Astrocyte of the hippocampus (primary cell): ENCODE measurements around the gene RIPOR1.
"Not testable (repeated sequence)": the region's sequence is repeated elsewhere in the genome, so short reads cannot be mapped to it uniquely, and the experiment has no call there.

Experiments
- DNase-seq: peaks from one replicate; pipeline ENCODE4 v3.0.0; 2011; ENCODE audit warnings: low read depth, low spot score

The RIPOR1 gene, protein sequence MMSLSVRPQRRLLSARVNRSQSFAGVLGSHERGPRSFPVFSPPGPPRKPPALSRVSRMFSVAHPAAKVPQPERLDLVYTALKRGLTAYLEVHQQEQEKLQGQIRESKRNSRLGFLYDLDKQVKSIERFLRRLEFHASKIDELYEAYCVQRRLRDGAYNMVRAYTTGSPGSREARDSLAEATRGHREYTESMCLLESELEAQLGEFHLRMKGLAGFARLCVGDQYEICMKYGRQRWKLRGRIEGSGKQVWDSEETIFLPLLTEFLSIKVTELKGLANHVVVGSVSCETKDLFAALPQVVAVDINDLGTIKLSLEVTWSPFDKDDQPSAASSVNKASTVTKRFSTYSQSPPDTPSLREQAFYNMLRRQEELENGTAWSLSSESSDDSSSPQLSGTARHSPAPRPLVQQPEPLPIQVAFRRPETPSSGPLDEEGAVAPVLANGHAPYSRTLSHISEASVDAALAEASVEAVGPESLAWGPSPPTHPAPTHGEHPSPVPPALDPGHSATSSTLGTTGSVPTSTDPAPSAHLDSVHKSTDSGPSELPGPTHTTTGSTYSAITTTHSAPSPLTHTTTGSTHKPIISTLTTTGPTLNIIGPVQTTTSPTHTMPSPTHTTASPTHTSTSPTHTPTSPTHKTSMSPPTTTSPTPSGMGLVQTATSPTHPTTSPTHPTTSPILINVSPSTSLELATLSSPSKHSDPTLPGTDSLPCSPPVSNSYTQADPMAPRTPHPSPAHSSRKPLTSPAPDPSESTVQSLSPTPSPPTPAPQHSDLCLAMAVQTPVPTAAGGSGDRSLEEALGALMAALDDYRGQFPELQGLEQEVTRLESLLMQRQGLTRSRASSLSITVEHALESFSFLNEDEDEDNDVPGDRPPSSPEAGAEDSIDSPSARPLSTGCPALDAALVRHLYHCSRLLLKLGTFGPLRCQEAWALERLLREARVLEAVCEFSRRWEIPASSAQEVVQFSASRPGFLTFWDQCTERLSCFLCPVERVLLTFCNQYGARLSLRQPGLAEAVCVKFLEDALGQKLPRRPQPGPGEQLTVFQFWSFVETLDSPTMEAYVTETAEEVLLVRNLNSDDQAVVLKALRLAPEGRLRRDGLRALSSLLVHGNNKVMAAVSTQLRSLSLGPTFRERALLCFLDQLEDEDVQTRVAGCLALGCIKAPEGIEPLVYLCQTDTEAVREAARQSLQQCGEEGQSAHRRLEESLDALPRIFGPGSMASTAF

DNA sequence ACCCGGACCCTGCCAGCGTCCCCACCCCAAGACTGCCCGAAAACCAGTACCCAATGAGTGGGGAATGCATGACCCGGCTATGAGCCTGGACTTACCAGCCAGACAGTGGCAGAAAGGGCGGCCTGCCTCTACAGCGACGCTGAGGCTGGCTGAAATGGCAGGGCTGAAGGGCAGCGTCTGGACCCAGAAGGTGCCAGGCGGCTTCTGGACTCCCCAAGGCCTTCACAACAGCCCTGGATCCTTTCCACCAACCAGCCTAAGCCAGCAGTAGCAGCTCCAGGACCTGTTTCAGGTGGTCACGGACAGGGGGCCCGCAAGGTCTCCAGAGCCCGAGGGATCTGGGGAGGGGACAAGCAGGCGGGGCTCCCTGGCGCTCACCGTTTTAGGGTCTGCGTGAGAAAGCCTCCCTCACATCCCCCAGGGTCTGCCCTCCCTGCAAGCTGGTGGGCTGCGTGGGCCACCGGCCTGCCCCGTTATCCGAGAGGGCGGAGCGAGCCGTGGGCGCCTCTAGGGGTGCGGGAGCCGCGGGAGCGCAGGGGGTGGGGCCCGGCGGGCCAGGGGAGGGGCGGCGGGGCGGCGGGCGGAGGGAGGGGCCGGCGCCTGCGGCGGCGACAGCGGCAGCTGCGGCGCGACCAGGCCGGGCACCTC is at the start of gene RIPOR1:
Gene RIPOR1, plus strand, starts transcription at position 608 of the 648 bp plus-strand sequence. CDS start 9,618 bp downstream, outside the sequence.
- DNase-seq, result peak; percentile 66

DNA sequence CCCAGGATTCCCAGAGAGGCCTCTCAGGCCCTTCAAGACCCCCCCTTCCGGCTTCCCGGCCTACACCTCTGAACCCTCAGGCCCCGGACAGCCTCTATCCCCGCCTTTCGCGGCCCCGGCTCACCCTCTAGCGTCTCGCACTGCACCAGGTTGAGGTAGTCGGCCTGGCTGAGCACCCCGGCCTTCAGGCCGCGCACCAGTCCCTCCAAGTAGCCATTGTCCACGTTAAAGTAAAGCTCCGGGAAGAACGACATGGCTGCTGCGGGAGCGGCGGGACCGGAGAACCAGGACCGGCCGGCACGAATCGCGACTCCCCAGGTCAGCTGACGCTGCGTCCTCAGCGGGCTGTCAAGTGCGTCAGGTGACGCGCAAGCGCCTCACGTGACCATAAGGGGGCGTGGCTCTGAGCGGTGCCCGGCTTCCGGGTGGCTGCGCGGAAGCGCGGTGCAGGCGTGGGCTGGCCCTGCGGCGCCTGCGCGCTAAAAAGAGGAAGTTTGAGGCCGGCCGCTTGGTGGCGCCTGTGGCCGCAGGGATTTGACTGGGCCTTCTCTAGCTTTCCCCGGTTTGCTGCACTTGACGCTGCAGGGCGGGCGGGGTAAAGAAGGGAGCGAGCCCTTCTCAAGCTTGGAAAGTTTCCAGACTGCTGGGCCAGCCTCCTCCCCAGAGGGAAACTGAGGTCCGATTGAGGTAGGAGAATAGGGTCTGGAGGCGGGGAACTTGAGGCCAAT is 47.6 kb upstream of the RIPOR1 start, which contains the start of gene ATP6V0D1:
Gene ATP6V0D1, minus strand, starts transcription at position 325 of the 728 bp plus-strand sequence. Its CDS starts 71 bp downstream, at position 254.
- DNase-seq, result peak; percentile 100

DNA sequence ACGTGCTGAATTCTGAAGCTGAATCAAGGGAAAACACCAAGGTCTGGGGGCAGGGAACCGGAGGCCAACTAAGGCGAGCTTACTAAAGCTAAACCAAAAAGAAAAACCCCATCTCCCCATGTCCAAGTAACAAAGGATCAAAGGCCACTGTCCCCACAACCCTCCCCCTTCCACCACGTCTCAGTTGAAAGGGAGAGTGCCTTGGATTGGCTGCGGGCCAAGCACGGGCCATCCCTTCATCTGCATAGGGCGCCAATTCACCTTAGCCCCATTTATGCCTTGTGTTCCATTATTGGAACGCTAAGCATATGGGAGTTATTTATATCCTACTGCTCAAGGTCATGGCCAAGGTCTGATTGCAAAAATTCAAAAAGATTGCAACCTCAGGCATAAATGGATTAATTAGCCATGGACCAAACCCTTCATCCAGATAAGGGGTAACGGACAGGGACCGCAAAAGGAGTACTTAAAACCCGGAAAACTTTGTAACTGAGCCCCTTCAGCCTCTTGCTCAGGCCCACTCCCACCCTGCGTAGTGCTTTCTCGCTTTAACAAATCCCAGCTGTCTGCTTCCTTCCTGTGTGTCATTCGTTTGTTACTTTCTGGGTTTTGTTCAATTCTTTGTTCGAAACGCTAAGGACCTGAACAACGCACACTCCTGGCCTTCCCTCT is 46.9 kb upstream of the RIPOR1 start:
- peak; percentile 25 for DNase-seq

DNA sequence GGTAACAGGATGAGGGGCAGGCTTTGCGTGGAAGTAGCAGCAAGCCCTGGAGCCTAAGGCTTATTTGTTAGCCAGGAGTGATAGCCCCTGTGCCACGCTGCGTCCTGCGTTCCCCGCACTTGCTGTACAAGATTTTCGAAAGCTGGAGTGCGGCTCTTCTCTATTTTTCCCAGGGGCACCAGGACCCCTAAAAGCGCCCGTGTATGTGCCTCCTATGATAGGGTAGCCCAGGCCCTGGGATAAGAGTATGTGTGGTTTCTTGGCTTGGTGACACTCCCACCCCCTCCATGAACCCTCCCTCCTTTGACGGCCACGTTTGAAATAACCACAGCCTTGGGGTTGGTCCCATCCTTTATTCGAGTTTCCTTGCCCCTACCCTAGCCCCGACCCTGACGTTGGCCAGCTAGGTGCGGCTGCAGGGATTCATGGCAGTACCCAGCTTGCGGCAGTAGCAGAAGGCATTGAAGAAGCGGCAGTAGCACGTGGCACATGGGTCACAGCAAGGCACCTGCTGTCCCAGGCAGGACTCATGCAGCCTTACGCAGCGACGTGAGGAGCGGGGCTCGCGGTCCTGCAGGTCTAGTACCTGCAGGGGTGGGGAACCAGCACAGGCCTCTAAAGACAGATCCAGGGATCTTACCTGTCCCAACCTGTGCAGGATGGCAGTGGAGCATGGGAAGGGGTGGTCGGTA is 46.2 kb upstream of the RIPOR1 start:
- DNase-seq, result no peak

DNA sequence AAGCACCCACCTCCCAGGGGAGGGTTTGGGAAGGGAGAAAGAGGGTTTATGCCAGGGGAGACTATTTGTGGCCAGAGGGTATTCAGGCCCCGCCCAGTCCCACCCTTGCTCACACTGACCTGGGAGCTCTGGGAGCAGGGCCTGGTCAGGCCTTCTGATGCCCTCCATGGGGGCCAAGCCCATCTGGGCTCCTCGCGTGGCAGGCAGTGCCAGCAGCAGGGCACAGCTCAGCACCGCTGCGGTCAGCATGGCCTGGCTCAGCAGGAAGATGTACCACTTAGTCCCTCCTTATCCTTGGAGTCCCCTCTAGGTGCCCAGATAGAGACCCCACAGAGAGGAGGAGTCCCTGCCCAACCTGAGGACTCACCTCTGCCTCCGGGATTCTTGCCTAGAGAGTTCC is 45.5 kb upstream of the RIPOR1 start, which contains the start of gene AGRP:
Gene AGRP, minus strand, starts transcription at position 398 of the 400 bp plus-strand sequence. Its CDS starts 149 bp downstream, at position 249.
- no peak for DNase-seq

DNA sequence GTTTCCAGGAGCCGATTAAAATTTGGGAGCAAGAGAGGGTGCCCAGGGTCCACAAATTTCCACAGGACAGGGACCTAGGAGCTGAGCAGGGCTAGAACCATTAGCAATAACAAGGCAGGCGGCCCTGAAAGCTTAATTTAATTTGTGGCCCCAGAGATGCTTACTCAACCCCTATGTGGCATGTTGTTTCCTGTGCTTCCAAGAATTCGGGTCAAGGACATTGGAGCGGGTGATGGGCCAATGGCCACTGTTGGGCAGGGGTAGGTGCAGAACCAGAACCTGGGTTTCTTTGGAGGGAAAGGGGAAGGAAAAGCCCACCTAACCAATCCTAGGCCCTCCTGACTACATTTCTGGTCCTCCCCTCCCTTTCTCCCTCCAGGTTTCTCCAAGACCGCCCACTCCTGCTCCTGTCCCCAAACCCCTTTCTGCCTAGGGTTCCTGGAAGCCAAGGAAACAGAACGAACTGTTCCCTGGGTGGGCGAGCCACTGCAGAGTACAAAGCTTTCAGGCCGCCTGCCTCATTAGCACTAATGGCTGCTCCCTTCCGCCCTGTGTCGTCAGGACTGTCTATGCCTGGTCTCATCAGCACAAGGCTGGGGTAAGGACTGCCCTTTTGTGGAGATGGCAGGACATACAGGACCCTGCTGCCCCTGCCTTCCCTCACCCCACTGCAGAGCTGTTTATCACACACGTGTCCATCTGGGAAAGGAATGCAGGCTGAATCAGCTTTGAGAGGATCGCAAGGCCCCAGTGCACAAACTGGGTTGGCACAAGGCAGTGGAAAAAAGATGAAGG is 44.7 kb upstream of the RIPOR1 start:
- DNase-seq, result no peak

DNA sequence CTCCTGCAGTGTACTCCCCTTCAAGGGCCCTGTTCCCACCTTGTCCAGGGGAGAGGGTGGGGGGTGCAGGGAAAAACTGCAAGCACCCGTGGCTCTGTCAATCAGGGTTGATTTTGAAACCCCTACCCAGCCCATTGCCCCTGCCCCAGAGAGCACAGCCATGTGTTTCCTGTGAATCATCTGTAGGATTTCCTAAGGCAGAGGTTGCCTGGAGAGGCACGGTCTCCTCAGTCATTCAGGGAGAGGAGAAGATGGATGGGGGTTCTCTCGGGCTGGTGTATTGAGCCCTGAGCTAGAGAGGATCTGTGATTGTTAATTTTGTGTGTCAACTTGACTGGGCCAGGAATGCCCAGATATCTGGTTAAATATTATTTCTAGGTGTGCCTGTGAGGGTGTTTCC is 41.8 kb upstream of the RIPOR1 start:
- no peak for DNase-seq

DNA sequence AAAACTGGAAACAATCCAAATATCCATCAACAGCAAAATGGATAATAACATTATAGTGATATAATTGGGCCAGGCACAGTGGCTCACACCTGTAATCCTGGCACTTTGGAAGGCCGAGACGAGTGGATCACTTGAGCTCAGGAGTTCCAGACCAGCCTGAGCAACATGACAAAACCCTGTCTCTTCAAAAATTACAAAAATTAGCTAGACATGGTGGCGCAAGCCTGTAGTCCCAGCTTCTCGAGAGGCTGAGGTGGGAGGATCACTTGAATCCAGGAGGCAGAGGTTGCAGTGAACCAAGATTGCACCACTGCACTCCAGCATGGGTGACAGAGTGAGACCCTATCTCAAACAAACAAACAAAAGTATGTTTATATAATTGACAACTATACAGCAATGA is 41.1 kb upstream of the RIPOR1 start:
- not testable (repeated sequence) for DNase-seq

DNA sequence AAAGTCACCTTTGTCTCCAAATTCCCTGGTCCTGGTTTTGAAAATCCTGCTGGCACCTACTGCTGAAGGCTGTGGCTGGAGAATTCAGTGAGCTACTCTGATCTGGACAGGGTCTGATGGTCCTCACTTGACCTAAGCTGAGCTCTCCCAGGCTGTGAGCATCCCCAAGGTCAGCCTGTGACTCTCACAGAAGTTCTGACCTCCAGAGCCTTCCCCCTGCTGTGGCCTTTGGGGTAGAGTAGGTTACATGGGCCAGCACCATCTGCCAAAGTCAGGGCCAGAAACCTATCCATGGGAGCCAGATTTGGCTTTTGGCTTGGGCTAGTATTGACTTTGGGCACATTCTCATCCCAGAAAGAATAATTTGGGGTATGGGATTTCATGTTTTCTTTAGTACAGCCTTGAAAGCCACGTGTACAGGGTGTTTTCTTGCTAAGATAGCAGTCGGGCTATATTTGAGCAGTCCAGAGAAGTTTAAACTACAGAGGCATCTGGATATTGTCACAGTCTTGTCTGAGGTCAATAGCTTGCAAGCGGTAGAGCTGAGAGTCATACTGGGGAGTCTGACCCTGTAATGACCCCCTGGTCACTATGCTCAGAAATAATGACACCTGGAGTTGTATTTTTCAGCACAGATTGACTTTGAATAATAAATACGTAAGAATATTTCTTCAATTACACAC is 39.1 kb upstream of the RIPOR1 start:
- no peak for DNase-seq

DNA sequence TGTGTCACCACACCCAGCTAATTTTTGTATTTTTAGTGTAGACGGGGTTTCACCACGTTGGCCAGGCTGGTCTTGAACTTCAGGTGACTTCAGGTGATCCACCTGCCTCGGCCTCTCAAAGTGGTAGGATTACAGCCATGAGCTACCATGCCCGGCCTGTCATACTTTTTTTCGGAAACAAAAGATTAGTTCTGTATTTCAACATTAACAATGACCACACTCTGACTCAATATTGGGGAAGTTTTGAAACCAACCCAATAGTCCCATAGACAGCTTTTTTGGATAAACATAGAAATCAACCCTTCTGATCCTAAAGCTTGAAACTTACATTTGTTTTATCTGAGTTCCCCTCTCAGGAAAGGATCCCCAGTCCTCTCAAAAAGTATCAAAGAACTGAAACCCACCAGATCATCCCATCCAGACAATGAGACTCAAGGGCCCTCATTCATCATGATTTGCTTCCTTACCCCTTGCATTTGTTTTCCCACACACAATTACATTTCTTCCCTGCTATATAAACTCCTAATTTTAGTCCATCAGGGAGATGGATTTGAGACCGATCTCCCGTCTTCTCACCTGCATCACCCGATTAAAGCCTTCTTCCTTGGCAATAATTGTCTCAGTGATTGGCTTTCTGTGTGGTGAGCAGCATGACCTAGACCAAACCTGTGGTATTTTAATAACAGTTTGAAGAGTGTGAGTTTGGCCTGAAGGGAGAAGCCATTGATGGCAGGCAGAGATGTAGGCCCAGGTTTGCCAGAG is 38.1 kb upstream of the RIPOR1 start:
- DNase-seq, result no peak

DNA sequence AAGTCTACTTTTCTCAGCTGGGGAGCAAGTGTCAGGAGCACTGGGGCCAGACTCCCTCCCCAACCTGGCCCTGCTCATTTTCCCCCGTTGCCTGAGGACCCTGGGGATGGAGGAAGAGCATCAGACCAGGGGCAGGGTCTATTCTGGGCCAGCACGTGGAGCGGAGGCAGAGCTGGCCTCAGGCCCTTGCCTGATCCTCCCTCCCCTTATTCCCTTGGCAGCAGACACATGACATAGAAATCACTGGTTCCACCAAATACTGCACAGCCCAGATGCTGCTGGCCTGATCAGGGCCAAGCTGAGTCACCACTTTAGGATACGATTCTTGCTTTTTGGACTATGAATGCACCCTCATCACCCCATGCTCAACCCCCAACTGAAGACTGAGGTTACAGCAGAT is 29.5 kb upstream of the RIPOR1 start:
- DNase-seq, result no peak

DNA sequence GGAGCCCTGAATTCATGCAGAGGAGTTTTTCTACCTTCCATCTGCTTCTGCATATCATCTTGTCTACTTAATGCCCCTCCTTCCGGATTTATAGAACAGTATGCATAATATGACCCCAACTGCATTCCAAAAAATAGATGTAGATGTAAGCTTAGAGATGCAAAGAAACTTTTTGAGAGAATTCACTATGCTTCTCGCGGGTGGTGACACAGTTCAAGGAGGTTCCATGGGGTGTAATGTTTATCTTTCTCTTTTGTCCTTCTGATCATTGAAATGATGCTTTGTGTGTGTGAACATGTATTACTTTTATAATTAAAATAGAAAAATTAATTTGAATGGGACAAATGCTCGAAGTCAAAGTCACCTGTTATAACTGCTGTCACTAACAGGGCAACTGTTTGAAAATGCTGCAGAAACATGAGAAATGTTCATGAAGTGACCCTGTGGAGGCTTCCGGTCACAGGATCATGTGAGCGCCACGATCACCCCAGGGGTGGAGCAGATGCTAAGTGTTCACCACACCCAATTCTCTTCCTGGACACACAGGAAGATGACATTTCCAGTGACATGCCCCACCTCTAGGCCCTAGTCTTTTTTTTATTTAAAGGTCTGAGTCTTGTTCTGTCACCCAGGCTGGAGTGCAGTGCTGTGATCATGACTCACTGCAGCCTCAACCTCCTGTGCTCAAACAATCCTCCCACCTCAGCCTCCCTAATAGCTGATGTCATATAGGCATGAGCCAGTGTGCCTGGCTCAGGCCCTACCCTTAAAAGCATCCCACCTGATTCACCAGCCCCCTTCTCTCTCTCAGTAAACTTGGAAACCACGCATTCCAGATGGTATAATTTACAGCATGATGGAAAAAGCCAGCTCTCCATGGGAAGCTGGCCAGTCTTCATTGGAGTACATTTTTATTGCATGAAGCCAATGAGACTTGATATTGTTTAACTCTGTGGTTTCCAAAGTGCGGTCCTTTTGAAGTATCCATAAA is 24.3 kb upstream of the RIPOR1 start:
- DNase-seq, result peak; percentile 31

DNA sequence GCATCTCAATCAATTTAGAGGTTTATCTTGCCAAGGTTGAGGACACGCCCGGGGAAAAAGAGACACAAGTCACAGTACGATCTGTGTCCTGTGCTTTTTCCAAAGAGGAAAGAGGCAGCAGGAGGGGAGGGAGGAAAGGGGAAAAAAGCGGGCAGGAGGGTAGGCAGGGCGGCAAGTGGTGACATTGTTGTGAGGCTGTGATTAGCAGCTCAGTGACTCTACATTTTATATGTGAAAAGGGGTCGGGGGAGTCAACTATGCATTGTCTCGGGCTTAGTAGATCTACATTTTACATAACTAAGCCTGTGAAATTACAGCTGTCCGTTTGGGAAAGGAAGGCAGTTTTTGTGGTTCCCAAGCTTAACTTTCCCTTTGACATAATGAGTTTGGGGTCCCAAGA is 22.2 kb upstream of the RIPOR1 start:
- DNase-seq, result no peak

DNA sequence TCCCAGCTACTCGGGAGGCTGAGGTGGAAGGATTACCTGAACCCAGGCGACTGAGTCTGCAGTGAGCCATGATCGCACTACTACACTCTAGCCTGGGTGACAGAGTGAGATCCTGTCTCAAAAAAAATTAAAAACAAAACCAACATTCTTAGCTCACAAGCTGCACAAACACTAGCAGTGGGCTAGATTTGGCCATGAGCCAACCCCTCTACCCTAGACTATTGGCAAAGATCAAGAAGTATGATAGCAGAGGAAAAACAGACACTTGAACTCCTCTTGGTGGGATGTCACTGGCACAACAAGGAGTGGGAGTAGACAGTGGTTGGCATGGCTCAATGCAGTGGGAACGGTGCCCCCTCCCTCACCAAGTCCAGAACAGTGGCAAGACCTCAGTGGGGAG is 19.6 kb upstream of the RIPOR1 start:
- no peak for DNase-seq

DNA sequence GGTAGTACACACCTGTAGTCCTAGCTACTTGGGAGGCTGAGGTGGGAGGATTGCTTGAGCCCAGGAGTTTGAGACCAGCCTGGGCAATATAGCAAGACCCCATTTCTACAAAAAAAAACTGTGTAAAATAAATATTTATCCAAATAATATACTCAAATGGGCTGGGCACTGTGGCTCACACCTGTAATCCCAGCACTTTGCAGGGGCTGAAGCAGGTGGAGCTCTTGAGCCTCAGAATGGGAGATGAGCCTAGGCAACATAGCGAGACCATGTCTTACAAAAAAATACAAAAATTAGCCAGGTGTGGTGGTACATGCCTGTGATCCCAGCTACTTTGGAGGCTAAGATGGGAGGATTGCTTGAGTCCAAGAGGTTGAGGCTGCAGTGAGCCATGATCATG is 14.7 kb upstream of the RIPOR1 start:
- not testable (repeated sequence) for DNase-seq

DNA sequence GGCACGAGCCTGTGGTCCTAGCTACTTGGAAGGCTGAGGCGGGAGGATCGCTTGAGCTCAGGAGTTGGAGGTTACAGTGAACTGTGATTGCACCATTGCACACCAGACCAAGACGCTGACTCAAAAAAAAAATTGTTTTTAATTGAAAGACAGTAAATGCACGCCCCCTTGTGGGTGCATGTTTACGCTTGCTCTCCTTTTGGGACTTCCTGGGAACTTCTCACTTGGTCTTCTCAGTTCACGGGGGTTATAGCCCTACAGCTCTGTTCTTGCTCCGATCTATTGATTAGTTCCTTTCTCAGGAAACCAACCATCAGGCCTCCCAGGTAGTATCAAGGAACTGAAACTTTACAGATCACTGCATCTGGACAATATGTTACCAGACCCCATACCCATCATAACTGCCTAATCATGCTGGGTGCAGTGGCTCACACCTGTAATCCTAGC is 14.2 kb upstream of the RIPOR1 start:
- DNase-seq, result peak; percentile 82
